Ramos (cell line): ENCODE measurements around the gene WDR27.
"Not testable (repeated sequence)": the region's sequence is repeated elsewhere in the genome, so short reads cannot be mapped to it uniquely, and the experiment has no call there.

Source experiments
- in situ Hi-C: fragments of 300-500 bp; cut with MboI; formaldehyde crosslinking; loops from one replicate; pipeline ENCODE4 v1.14.3; 2022; ENCODE audit warnings: low sequenced_read_pairs; ENCODE audit not compliant: unreplicated experiment

WDR27 gene

GRCh38 chr6:169536446-169537170, 165.2 kb downstream of the WDR27 start:
- in situ Hi-C loops: no loop called here

DNA sequence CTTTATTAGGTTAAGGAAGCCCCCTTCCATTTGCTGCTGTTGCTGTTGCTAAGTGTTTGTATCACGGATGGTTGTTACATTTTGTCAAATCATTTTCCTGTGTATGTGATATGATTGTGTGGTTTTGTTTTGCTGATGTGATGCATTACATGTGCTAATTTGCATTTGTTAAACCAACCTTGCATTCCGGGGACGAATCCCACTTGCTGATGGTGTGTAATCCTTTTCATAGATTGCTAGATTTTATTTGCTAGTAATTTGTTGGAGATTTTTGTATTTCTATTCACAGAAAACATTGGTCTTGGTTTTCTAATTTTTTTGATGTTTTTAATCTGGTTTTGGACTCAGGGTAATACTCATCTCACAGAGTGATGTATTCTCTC, 167.8 kb downstream of the WDR27 start:
- in situ Hi-C loops: no loop called here

DNA sequence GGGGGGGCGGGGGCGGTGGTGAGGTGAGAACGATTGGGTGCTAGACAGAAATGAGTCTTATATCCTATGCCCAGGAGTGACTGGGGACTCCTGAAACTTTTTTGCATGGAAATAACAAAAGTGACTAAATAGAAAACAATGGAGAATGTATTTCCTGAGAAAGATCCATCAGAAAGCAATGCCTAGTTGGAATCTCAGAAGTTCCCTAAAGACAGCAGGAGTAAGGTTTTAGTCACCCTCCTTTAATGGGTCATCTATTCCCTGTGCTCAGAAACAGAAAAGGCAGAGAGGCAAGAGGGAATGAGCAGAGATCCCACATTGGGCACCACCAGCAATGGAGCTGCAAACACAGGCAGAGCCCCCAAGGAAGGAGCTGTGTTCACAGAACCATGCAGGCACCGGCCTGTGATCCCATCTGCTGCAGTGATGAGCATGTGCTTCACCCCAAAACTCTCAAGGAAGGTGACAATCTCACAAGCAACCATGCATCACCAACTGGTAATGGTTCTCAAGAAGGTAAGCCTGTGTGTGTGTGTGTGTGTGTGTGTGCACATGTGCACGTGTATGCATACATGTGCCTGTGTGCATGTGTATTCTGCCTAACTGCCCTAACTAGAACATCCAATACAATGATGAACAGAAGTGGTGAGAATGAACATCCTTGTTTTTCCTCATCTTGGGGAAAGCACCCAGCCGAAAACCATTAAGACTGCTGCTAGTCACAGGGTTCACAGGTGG, 168.4 kb downstream of the WDR27 start:
- in situ Hi-C loops: no loop called here

DNA sequence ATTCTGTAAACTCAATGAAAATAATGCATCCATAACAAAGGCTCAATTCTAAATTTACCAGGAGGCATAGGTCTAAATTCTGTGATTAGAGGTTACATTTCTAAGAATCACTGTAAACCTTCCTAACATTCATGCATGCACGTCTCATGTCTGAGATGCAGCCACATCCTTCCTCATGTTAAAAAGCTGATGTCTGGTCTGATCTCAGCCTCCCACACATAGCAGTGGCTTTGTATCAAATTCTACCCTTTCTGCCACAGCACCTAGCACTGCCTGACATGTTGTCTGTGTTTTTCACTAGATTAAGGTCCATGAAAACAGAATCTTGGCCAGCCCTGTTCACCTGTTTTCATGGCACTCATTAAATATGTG, 171.1 kb downstream of the WDR27 start:
- in situ Hi-C loops: no loop called here

GRCh38 chr6:169529931-169530751, 171.7 kb downstream of the WDR27 start:
- in situ Hi-C loops: no loop called here

DNA sequence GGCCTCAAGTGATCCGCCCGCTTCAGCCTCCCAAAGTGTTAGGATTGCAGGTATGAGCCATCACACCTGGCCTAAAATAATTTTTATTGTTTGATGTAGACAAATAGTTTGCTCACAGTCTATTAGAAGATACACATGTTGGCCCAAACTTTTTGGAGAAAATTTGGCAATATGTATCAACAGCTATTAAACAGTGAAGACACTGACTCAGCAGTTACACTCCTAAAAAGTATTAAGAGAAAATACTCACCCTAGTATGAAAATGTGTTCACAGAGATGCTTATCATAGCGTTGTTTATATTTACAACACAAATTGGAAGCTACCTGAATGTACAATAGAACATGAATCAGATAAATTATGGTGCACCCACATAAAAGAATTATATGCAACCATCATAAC, 173.1 kb downstream of the WDR27 start:
- in situ Hi-C loops: no loop called here

DNA sequence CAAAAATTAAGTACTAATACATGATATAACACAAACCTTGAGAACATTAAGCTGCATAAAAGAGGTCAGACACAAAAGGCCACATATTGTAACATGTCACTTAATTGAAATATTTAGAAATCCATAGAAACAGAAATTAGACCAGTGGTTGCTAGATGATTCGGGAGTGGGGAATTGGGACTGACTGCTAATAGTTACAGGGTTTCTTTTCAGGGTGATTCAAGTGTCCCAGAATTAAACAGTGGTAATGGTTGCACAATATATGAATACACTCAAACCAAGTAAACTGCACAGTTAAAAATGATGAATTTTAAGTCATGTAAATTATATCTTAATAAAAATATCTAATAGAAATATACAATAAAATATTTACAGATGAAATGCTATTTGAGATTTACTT, 174.5 kb downstream of the WDR27 start:
- in situ Hi-C loops: no loop called here

DNA sequence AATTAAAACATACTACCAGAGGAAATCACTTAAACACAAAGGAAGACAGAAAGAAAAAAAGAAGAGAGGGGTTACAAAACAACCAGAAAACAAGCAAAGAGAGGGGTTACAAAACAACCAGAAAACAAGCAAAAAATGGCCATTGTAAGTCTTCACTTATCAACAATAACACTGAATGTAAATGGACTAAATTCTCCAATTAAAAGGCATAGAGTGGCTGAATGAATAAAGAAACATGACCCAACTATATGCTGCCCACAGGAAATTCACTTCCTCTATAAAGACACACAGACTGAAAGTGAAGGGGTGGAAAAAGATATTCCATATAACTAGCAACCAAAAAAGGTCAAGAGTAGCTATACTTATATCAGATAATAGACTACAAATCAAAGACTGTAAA, 180.0 kb downstream of the WDR27 start:
- in situ Hi-C loops: no loop called here

DNA sequence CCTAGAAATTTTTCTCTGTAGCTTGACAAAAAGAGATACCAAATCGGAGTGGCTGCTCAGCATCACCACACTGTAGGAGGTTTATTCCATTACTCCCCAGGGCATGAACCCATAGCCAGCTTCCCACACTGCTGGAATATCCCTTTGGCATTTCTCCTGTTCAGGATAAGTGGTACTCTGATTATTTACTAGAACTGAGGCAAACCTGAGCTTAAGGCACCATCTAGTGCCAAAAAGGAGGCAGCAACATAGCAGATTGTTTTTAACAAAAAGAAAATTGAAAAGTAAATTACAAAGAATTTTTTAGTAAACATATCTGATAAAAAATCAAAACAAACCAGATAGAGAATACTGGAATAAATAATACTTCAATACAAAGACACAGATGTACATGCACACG, 181.7 kb downstream of the WDR27 start:
- in situ Hi-C loops: no loop called here

DNA sequence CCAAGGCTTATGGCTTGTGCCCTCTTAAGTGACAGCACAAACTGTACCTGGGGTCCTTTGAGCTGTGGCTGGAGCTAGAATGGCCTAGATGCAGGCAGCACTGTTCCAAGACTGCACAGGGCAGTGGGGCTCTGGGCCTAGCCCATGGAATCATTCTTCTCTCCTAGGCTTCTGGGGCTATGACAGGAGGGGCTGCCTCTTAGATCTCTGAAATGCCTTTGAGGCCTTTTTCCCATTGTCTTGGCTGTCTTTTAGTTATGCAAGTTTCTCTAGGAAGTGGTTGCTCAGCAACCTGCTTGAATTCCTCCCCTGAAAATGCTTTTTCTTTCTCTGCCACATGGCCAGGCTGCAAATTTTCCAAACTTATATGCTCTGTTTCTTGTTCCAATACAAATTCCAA, 183.4 kb downstream of the WDR27 start:
- in situ Hi-C loops: no loop called here

- in situ Hi-C loops: no loop called here
These were observed 188.2 kb downstream of the WDR27 start for GRCh38 chr6:169513478-169514193.

DNA sequence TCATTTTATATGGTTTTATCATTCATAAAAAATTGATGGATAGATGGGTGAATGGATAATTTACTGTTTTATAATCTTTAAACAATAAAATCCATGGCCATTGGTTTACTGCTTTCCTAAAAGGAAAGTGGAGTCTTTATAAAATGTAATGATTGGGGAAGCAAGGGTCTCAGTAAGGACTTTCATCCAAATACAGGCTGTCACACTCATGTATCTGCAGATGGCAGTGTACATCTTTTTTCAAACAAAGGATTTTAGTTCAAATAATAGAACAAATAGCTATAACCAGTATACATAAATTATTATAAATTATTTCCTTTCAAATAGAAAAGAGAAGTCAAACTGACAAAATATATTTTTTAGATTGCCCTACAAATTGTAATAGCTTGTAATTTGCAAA, 190.0 kb downstream of the WDR27 start:
- in situ Hi-C loops: not testable (repeated sequence)

DNA sequence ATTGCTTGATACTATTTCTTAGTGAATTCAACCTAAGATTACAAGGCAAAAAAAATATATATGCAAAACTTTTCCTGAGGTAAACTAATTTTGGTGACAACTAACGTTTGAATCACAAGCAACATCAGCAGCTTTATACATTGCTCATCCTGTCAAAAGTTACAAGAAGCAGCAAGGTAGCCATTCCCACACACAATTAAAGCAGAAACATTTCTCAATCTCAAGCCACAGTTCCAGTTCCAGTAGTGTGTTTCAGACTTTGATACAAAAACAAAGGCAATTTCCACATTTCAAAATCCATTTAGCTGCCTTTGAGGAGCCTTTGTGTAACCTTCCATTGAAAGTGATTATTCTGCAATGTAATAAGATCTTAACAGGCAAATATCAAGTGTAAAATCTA, 191.0 kb downstream of the WDR27 start:
- in situ Hi-C loops: no loop called here

DNA sequence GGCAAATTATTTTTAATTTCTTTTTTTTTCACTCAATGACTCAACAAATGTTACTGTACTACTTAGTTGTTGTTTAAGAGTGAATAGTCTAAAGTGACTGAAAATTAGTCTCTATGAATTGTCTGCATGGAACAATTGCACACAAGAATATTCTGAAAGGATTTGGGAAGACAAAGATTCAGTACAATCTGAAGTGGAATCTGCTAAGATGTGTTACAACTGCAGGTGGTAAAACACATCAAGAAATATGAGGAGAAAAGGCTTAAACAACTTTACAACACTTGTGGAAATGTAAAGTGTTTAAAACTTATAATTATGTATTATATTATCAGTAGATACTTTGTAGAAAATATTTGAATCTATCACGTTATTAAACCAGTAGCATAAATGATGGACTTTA, 193.4 kb downstream of the WDR27 start:
- in situ Hi-C loops: no loop called here

DNA sequence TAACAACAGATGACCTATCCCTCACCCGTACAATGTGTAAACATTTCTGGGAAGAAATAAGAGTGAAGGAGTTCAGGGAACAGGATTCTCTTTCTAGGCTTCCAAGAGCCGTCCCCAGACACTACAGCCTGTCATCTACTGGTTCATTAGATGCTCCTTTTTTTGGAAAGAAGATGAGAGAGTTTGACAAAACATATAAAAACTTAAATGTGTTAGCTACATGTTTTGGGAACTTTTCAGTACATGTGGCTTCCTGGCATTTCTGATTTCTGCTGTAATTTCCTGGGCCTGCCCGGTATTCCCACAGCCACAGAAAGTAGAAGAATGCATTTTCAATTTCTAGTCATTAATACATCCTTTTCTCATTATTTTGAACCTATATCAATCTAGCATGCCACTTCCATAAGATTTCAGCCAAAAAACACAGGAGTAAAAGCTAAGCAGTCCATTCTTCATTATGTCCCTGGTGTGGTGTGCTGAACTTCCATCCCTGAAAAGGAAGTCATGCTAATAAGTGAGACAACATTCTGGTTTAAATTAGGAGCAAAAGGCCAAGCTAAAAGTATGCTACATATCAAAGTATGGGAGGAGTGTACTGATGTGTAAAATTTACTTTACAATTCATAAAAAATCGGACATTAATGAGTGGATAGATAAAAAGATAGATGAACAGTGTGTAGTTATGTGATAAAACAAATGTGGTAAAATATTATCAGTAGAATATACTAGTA, 198.2 kb downstream of the WDR27 start:
- in situ Hi-C loops: no loop called here

DNA sequence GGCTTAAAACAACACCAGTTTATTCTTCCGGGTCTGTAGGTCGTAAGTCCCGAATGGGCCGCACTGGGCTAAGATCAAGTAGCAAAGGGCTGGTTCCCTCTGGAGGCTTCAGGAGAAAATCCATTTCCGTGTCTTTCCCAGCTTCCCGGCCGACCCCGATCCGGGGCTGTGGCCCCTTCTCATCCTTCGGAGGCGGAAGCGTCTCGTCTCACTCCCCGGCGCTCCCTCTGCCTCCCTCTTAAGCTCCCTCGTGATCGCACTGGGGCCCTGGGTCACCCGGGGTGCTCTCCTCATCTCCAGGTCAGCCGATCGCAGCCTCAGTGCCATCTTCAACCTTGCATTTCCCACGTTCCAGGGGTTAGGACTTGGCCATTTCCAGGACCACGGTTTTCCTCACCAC, 199.4 kb downstream of the WDR27 start:
- in situ Hi-C loops: no loop called here

DNA sequence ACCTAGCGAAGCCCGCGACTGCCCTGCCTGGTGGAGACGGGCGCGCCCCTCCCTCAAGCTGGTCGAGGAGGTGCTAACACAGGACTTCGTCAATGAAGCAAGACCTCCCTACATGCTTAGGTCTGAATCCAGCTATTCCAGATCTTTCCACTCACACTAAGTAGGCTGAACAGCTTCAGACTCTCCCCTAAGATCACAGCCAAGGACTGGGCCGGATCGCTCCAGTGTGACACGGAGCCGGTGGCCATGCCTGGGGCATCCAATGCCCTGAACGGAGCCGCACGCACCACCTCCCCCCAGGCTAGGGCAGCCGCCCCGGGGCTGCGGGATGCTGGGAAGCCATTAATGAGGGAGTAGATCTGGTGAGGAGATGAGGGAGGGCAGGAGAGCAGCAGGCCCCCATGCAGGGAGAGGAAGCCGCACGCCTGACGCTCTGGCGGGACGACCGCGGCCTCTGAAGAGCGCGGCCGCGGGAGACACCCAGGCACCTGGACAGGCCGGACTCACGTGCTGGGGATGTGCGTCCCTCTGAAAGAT, 200.0 kb downstream of the WDR27 start:
- in situ Hi-C loops: no loop called here

DNA sequence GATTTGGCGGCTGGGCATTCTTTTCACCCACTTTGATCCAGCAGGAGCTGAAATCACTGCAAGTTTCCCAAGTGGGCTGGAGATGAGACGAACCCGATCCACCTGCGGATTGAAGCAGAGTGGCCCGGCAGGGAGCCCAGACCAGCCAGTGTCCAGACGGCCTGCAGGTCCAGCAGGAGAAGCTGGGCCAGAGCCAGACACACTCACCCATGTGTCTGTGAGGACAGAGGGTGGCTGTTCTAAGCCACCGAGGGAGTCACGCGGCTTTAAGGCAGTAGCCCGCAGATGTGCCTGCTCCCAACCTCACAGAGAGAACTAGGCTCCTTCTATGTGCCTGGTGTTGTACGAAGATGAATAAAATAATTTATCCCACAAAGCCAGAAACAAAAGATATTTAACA, 200.7 kb downstream of the WDR27 start:
- in situ Hi-C loops: no loop called here

DNA sequence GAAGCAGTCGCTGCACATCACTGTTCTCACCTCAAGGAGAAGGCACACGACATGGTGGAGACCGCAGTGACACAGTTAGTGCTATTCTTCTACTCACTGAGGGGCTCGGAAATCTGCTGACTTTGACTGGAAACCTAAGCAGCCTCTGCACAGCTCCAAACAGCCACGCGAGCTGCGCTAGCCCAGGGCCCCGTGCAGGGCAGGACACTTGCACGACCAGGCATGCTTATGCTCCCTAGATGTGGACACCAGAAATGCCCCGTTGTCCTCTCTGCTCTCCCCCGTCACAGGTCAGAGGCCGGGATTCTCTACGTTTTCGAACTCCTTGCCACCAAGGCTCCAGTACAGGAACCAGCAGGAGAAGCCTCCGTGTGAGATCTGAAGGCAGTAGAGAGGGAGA, 201.1 kb downstream of the WDR27 start:
- in situ Hi-C loops: no loop called here

- in situ Hi-C loops: no loop called here
These were observed 202.0 kb downstream of the WDR27 start for GRCh38 chr6:169499848-169500247.
